ENCODE results near the gene GLT1D1.

The GLT1D1 gene

DNA sequence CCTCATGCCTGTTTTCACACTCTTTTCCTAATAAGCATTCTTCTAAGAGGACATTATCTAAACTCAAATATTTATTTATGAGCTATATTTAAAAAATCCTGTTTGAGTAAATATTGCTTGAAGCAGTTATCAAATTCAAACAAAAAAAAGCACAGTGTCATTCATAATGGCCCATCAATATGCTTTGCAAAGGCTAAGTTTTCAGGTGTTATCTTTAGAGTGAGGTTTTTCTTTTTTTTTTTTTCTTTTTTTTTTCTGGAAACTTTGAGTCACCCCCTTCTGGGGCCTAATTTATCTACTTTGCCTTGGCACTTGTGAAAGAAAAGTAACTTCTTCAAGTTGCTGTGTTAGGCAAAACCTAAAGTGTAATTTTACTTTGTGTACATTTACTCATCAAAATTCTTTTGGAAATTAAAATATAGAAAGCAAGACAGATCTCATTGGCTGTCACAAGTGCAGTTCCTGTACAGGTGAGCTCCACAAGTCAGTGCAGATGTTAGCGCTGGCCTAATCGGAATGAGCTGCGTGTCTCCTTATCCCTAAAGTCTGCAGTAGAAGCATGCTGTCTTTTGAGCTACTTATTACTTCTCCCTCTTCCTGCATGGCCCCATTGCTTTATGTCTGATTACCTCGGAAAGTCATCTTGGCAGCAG is 53.3 kb downstream of the GLT1D1 start:
- no peaks in the 10 kb centered on the region for H3K27me3 ChIP-seq (ENCODE audit: insufficient read depth, low read length)
- H3K36me3 ChIP-seq (ENCODE audit: insufficient read depth, low read depth, low read length): no peaks in the 10 kb centered on the region
- H3K9me3 ChIP-seq (ENCODE audit: insufficient read depth, low read depth, low read length): no peaks in the 10 kb centered on the region
- H3K27ac ChIP-seq (ENCODE audit: low read length): no peak overlapping the region
- H3K9ac ChIP-seq (ENCODE audit: low read depth, low read length): no peak overlapping the region
- no peak overlapping the region for H3K4me3 ChIP-seq (ENCODE audit: low read length)
- H3K4me1 ChIP-seq (ENCODE audit: insufficient read depth, low read length): no peaks in the 10 kb centered on the region

DNA sequence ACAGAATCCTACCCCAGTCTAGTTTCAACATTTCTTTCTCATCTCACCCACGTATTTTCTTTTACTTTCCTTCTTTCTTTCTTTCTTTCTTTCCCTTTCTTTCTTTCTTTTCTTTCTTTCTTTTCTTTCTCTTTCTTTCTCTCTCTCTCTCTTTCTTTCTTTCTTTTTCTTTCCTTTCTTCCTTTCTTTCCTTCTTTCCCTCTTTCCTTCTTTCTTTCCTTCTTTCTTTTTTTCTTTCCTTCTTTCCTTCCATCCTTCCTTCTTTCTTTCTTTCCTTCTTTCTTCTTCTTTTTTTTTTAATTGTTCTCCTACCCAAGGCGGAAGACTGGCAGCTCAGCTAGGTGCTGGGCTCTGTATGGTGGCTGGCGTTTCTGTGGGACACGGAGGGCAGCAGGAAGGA is 55.0 kb downstream of the GLT1D1 start:
- Histone ChIP-seq H3K9ac (ENCODE audit: low read depth, low read length) (no peak overlapping the region), H3K4me1 (ENCODE audit: insufficient read depth, low read length) (no peaks in the 10 kb centered on the region), H3K4me3 (ENCODE audit: low read length) (no peak overlapping the region), H3K27ac (ENCODE audit: low read length) (no peak overlapping the region), H3K27me3 (ENCODE audit: insufficient read depth, low read length) (no peaks in the 10 kb centered on the region), H3K9me3 (ENCODE audit: insufficient read depth, low read depth, low read length) (no peaks in the 10 kb centered on the region), H3K36me3 (ENCODE audit: insufficient read depth, low read depth, low read length) (no peaks in the 10 kb centered on the region)

DNA sequence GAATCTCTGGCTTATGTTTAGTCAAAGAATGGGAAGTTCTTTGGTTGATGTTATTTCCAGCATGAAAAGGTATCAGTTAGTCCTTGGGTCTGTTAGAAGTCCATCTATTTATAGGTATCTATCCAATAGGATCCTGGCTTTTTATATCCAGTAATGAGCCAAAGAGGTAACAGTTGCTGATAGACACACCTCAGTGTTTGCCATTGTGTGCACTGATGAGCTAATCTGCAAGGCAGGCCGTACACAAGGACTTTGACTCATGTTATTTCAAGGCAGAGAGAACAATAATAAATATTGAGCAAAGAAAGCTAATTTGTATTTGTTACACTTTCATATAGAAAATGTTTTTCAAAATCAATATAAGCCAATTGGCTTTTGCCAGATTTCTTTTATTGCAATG is 56.4 kb downstream of the GLT1D1 start:
- H3K4me3 ChIP-seq (ENCODE audit: low read length): no peak overlapping the region
- H3K27me3 ChIP-seq (ENCODE audit: insufficient read depth, low read length): no peaks in the 10 kb centered on the region
- H3K9ac ChIP-seq (ENCODE audit: low read depth, low read length): no peak overlapping the region
- H3K36me3 ChIP-seq (ENCODE audit: insufficient read depth, low read depth, low read length): no peaks in the 10 kb centered on the region
- H3K4me1 ChIP-seq (ENCODE audit: insufficient read depth, low read length): no peaks in the 10 kb centered on the region
- H3K9me3 ChIP-seq (ENCODE audit: insufficient read depth, low read depth, low read length): no peaks in the 10 kb centered on the region
- no peak overlapping the region for H3K27ac ChIP-seq (ENCODE audit: low read length)

DNA sequence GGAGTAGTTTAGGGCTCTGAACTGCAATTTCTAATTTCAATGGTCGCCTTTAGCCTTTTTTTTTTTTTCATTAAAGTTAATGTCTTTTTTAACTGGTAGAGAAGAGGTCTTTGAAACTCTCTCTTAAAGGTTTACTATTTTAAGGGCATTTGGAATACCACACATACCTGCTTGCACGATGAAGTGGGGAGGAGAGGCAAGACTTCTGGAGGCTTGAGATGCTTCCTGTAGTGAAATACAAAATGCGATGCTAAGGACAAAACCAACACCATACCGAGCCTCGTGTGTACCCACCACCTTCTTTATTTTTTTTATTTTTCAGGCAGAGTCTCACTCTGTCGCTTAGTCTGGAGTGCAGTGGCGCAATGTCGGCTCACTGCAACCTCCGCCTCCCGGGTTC is 57.4 kb downstream of the GLT1D1 start:
- Histone ChIP-seq H3K9ac (ENCODE audit: low read depth, low read length) (no peak overlapping the region), H3K27me3 (ENCODE audit: insufficient read depth, low read length) (no peaks in the 10 kb centered on the region), H3K27ac (ENCODE audit: low read length) (no peak overlapping the region), H3K4me3 (ENCODE audit: low read length) (no peak overlapping the region), H3K36me3 (ENCODE audit: insufficient read depth, low read depth, low read length) (no peaks in the 10 kb centered on the region), H3K9me3 (ENCODE audit: insufficient read depth, low read depth, low read length) (no peaks in the 10 kb centered on the region), H3K4me1 (ENCODE audit: insufficient read depth, low read length) (no peaks in the 10 kb centered on the region)

DNA sequence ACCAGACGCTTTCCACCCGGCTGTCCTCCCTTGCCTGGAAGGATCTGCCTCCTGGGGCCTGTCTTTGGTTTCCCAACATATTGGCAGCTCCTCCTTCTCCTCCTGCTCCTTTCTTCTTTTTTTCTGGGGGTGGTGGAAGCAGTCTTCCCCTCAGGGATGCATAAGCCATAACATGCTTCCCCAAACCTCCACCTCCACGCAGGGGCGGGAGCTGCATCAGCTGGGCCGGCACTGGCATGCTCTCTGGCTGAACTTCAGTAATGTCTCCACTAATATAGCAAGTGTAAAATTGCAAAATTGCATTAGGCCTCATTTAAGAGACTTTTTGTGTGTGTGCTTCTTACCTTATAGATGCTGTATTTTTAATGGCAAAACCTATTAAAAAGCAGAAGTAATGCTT is 58.6 kb downstream of the GLT1D1 start:
- no peaks in the 10 kb centered on the region for H3K4me1 ChIP-seq (ENCODE audit: insufficient read depth, low read length)
- H3K27ac ChIP-seq (ENCODE audit: low read length): no peak overlapping the region
- H3K9me3 ChIP-seq (ENCODE audit: insufficient read depth, low read depth, low read length): no peaks in the 10 kb centered on the region
- no peaks in the 10 kb centered on the region for H3K36me3 ChIP-seq (ENCODE audit: insufficient read depth, low read depth, low read length)
- H3K27me3 ChIP-seq (ENCODE audit: insufficient read depth, low read length): no peaks in the 10 kb centered on the region
- H3K4me3 ChIP-seq (ENCODE audit: low read length): no peak overlapping the region
- H3K9ac ChIP-seq (ENCODE audit: low read depth, low read length): no peak overlapping the region

DNA sequence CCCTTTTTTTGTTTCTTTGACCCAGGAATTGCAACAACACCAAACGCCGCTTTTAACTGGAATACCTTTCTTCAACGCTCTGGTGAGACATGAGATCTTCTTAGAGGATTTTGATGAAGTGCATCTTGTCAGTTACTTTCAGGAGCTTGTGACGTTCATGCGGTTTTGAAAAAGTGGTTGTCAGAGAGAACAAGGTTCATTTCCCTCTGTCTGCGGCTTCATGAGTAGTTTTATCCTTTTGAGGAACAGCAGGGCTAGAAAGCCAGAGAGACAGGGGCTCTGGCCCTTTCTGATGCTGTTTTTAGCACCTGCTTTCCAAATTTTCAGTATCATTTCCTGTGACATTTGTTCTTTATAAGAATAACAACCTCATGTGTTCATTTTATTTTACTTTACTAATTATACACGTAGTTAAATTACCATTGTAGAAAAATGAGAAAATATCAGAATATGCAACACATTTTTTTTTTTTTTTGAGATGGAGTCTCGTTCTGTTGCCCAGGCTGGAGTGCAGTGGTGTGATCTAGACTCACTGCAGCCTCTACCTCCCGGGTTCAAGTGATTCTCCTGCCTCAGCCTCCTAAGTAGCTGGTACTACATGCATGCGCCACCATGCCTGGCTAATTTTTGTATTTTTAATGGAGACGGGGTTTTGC is 61.8 kb downstream of the GLT1D1 start:
- H3K27me3 ChIP-seq (ENCODE audit: insufficient read depth, low read length): no peaks in the 10 kb centered on the region
- H3K36me3 ChIP-seq (ENCODE audit: insufficient read depth, low read depth, low read length): no peaks in the 10 kb centered on the region
- H3K9me3 ChIP-seq (ENCODE audit: insufficient read depth, low read depth, low read length): no peaks in the 10 kb centered on the region
- no peak overlapping the region for H3K4me3 ChIP-seq (ENCODE audit: low read length)
- H3K4me1 ChIP-seq (ENCODE audit: insufficient read depth, low read length): no peaks in the 10 kb centered on the region
- H3K9ac ChIP-seq (ENCODE audit: low read depth, low read length): no peak overlapping the region
- H3K27ac ChIP-seq (ENCODE audit: low read length): no peak overlapping the region

DNA sequence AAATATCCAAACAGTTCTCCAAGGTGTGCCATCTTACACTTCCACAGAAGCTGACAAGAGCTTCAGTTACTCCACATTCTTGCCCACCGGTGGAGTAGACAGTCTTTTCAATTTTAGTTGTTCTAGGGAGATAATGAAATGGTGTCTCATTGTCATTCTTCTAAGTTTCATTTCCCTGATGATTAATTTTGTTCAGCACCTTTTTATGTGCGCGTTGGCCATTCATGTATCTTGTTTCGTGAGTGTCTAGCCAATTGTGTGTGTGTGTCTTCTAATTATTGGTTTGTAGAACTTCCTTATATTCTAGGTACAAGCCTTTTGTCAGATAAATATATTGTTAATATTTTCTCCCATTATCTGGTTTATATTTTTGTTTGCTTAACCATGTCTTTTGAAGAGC is 63.1 kb downstream of the GLT1D1 start:
- Histone ChIP-seq H3K27ac (ENCODE audit: low read length) (no peak overlapping the region), H3K9ac (ENCODE audit: low read depth, low read length) (no peak overlapping the region), H3K4me3 (ENCODE audit: low read length) (no peak overlapping the region), H3K9me3 (ENCODE audit: insufficient read depth, low read depth, low read length) (no peaks in the 10 kb centered on the region), H3K36me3 (ENCODE audit: insufficient read depth, low read depth, low read length) (no peaks in the 10 kb centered on the region), H3K27me3 (ENCODE audit: insufficient read depth, low read length) (no peaks in the 10 kb centered on the region), H3K4me1 (ENCODE audit: insufficient read depth, low read length) (no peaks in the 10 kb centered on the region)

DNA sequence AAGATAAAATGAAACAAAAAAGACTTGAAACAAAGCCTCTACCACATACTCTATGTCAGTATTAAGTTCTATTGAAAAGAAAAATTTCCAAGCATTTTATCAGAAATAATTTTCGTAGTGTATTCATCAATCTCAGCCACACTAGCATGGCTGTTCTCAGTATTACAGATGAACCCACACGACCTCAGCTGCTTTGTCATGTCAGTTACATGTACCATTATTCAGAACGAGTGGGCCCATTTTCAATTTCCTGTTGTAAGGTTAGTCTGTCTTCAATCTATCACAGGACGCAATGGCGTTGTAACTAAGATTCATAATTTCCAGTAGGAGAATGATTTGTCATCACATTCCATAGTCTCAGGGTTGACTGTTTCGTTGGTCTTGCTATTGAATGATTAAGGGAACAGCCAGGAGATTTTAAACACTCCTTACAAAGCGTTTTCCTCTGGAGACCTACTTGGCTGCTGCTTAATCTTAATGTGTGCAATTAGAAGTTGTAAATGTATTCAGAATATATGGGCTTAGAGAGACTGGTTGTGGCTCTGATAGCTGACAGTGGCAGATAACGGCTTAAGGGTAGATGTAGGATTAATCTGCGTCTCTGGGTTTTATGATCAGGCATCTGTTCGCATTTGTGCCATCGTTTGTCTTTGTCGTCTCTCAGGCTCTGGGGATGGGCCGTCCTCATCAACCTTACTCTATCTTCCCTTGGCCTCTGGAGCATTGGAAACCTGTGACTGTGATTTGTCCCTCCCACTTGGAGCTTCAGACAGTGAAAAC is 65.4 kb downstream of the GLT1D1 start:
- no peak overlapping the region for H3K9ac ChIP-seq (ENCODE audit: low read depth, low read length)
- H3K27ac ChIP-seq (ENCODE audit: low read length): no peak overlapping the region
- H3K4me1 ChIP-seq (ENCODE audit: insufficient read depth, low read length): no peaks in the 10 kb centered on the region
- no peaks in the 10 kb centered on the region for H3K36me3 ChIP-seq (ENCODE audit: insufficient read depth, low read depth, low read length)
- H3K27me3 ChIP-seq (ENCODE audit: insufficient read depth, low read length): no peaks in the 10 kb centered on the region
- H3K9me3 ChIP-seq (ENCODE audit: insufficient read depth, low read depth, low read length): no peaks in the 10 kb centered on the region
- no peak overlapping the region for H3K4me3 ChIP-seq (ENCODE audit: low read length)

DNA sequence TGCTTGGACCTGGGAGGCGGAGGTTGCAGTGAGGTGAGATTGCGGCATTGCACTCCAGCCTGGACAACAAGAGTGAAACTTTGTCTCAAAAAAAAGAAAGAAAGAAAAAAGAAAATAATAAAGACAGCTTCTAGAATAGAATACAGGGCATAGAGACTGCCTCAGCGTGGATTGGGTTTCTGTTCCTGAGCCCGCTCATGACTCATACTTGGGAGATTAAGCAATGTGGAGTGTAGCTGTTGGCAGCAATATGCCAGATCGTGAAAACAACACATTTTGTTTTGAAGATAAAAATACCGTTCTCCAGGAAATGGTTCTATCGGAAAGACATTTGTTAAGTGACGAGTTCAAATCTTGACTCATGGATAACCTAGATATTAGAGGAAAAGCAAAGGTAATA is 67.2 kb downstream of the GLT1D1 start:
- Histone ChIP-seq H3K9me3 (ENCODE audit: insufficient read depth, low read depth, low read length) (no peaks in the 10 kb centered on the region), H3K27ac (ENCODE audit: low read length) (no peak overlapping the region), H3K4me1 (ENCODE audit: insufficient read depth, low read length) (no peaks in the 10 kb centered on the region), H3K36me3 (ENCODE audit: insufficient read depth, low read depth, low read length) (no peaks in the 10 kb centered on the region), H3K4me3 (ENCODE audit: low read length) (no peak overlapping the region), H3K9ac (ENCODE audit: low read depth, low read length) (no peak overlapping the region), H3K27me3 (ENCODE audit: insufficient read depth, low read length) (no peaks in the 10 kb centered on the region)

DNA sequence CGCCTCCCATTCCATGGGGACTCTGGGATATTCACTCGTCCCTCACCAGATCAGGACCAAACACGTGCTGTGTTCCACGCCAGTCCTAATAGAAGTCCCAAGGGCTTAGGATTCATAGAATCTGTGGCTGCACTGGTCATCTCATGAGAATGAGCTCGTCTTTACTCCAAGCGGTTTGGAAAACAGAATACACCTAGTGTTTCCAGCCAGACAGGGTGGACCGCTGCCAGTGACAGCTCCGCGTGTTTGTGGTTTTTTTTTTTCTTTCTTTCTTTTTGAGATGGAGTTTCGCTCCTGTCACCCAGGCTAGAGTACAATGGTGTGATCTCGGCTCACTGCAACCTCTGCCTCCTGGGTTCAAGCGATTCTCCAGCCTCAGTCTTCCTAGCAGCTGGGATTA is 75.1 kb downstream of the GLT1D1 start:
- Histone ChIP-seq H3K4me3 (ENCODE audit: low read length) (no peak overlapping the region), H3K9ac (ENCODE audit: low read depth, low read length) (no peak overlapping the region), H3K9me3 (ENCODE audit: insufficient read depth, low read depth, low read length) (no peaks in the 10 kb centered on the region), H3K27ac (ENCODE audit: low read length) (no peak overlapping the region), H3K36me3 (ENCODE audit: insufficient read depth, low read depth, low read length) (no peaks in the 10 kb centered on the region), H3K27me3 (ENCODE audit: insufficient read depth, low read length) (no peaks in the 10 kb centered on the region), H3K4me1 (ENCODE audit: insufficient read depth, low read length) (no peaks in the 10 kb centered on the region)

DNA sequence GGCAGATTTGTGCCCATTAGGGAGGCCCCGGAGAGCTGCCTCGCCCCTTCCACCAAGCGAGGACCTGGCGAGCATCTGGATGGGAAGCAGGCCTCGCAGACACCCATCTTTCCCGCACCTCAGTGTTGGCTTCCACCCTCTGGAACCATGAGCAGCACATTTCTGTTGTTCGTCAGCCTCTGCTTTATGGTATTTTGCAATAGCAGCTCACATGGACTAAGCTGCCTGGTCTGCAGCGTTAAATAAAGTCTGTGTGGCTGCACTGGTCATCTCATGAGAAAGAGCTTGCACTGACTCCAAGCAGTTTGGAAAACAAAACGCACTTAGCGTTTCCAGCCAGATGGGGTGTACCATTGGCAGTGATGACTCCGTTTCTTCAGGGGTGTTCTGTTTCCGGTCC is 75.8 kb downstream of the GLT1D1 start:
- Histone ChIP-seq H3K4me1 (ENCODE audit: insufficient read depth, low read length) (no peaks in the 10 kb centered on the region), H3K36me3 (ENCODE audit: insufficient read depth, low read depth, low read length) (no peaks in the 10 kb centered on the region), H3K9me3 (ENCODE audit: insufficient read depth, low read depth, low read length) (no peaks in the 10 kb centered on the region), H3K9ac (ENCODE audit: low read depth, low read length) (no peak overlapping the region), H3K27me3 (ENCODE audit: insufficient read depth, low read length) (no peaks in the 10 kb centered on the region), H3K4me3 (ENCODE audit: low read length) (no peak overlapping the region), H3K27ac (ENCODE audit: low read length) (no peak overlapping the region)

DNA sequence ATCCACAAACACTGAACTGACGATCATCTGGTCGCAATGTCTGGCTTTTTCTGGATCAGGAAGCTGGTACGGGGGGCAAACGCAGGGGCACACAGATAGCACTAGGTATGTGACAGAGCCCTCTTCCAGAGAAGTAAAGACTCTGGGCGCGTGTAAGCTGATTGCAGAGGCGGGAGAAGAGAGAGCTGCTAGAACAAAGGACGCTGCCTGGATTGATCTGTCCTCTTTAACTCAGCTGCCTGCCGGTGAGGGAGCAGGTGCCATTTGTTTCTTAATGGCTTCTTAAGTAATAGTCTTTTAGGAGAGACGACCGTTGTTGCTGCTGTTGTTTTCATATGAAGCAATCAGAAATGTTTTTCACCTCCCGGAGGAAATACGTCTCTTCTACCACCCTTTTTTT is 77.3 kb downstream of the GLT1D1 start:
- Histone ChIP-seq H3K27me3 (ENCODE audit: insufficient read depth, low read length) (no peaks in the 10 kb centered on the region), H3K9me3 (ENCODE audit: insufficient read depth, low read depth, low read length) (no peaks in the 10 kb centered on the region), H3K36me3 (ENCODE audit: insufficient read depth, low read depth, low read length) (no peaks in the 10 kb centered on the region), H3K4me1 (ENCODE audit: insufficient read depth, low read length) (no peaks in the 10 kb centered on the region), H3K27ac (ENCODE audit: low read length) (no peak overlapping the region), H3K9ac (ENCODE audit: low read depth, low read length) (no peak overlapping the region), H3K4me3 (ENCODE audit: low read length) (no peak overlapping the region)

All from iPS-20b (cell line).